GM18873 (cell line): ENCODE results near the gene GINS1.

ENCODE experiments used
- ATAC-seq: cut with Tn5 transposase; IDR thresholded peaks from one replicate; pipeline ENCODE4 v1.9.1; 2021; ENCODE audit warnings: mild to moderate bottlenecking, moderate library complexity, moderate number of reproducible peaks; ENCODE audit not compliant: unreplicated experiment, low FRiP score

Gene GINS1

GRCh38 chr20:25490656-25491445, 83.4 kb downstream of the GINS1 start:
- no peak for ATAC-seq

DNA sequence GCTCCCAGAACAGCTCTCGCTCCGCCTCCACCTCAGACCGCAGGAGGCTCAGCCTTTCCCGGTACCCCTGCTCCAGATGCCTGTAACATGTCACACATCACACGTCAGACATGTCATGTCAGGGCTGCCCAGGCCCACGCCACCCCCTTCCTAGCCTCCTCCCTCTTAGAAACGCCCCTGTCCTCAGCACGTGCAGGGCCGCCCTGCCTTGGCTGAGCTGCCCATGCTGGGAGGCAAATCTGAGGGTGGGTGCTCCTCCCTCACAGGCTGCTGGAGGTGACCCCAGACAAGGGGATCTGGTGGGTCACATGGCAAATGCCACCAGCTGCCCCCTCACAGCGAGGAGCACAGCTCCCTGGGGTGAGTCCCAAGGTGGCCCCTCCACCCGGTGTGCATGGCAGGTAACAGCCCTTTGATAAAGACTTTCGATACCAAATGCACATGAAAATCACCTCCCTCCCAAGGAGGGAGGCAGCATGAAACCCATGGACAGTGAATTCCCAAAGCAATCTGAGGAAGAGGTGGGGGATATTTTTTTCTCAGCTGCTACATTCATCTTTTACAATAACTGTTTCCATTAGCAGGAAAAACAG, 84.1 kb downstream of the GINS1 start:
- ATAC-seq = no peak

GRCh38 chr20:25493137-25493536, 85.7 kb downstream of the GINS1 start:
- ATAC-seq = no peak

DNA sequence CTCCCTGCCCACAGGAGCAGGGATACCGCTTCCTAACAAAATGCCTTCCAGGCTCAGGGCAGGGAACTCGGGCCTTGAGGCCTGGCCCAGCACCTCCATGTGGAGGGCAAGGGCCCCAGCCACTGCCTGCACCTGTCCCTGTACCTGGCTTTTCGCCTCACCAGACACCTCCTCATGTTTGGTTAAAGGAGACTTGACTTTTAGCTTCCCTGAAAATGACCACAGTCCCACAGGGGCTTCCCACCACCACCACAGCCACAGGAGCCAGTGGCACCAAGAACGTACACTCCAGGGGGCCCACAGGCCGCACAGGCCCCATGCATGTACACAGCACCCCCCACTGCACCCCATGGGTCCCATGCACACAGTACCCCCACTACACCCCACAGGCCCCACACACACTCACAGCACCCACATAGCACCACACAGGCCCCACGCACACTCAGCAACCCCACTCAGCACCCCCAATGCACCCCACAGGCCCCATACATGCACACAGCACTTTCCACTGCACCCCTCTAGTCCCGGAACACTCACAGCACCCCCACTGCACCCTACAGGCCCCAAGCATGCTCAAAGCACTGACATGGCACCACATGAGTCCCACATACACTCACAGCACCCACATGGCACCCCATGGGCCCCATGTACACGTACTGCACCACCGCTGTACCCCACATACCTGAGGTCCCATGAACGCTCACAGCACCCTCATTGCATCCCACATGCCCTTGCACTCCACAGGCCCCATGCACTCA, 86.5 kb downstream of the GINS1 start:
- no peak for ATAC-seq

DNA sequence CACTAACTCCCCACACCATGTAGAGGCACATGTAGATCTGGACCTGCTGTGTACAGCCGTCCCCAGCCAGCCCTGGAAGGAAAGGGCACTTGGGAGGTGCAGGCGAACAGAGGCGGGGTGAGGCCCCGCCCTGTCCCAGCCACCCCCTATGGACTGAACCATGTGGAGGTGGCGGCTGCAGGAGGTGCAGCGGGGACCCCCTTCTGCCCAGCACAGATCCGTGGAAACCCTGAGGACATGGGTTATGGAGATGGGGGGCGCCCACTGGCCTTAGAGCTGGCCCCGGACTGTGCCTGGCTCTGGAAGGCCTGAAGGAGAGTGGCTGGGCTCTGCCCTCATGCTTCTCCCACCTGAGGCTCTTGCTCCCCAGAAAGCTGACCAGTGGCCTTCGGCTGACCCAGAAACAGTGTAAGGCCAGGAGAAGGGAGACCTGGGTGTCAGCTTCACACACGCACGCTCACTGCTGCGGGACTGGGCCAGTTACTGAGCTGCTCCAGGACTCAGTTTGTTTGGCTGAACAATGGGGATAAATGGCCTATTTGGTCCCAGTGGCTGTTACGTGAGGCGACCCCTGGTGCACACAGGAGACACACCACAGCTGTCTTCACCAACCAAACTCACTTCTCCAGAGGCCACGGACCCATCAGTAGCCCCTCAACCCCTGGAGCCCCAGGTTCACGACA, 87.2 kb downstream of the GINS1 start:
- no peak for ATAC-seq

- ATAC-seq = no peak
These were observed 87.8 kb downstream of the GINS1 start for GRCh38 chr20:25495189-25495824.

DNA sequence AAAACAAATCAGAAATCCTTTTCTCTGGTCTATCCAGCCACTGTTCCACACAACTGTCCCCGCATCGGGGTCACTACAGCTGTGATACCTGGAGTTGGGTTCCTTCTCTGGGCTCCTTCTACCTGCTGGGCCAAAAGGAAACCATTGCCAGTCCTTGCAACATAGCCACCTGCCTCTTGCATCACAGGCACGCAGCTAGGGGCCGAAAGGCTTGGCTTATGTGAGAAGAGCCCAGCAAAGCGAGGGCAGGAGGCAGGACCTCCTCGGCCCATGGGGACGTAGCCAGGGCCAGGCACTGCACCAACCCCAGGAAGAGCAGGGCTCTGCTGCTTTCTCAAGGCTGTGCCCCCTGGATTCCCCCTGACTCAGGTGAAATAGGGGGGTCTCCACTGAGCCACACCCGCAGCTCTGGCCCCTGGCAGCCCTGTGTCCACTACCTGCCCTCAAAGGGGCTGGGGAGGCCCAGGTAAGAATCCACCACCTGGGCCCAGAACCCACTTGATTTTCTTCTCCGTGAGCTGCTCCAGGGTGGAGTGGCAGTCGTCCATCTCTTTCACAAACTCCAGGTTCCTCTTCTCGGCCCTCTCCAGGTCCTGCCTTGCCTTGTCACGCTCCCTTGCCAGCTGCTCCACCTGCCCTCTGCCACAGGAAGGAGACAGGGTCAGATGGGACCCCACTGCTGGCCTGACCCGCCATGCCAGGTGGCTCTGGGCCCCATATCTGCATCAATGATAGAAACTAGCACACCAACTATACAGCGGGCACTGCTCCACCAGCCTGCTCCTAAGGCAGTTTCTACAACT, 88.9 kb downstream of the GINS1 start:
- no peak for ATAC-seq

DNA sequence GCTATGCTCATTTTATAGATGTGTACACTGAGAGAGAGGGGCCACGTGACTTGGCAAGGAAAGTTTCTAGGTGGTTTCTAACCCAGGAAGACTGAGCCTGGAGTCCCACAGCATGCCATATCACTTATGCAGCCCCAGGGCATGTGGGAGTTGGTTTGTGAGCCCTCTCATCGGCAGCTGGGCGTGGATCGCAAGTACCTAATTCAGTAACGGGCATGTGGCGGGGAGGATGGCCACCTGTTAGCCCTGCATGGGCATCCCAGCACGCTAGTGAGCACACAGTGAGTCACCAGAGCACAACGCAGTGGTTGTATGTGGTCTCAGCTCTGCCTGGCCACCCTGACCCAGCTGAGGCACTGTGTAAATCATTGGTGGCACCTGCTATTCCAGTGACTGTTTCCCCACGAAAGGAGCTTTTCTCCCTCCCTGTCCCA, 89.5 kb downstream of the GINS1 start:
- no peak for ATAC-seq

GRCh38 chr20:25497586-25498279, 90.3 kb downstream of the GINS1 start:
- no peak for ATAC-seq
